PC-3 (cell line): ENCODE results near the gene DMC1. TPM values are rescaled to one million over a fixed set of nuclear protein-coding genes. Genes with fewer than 3 reads are reported as not detected.

Source experiments
- ATAC-seq: fragments of 200-7000 bp; cut with Tn5 transposase; 2 replicates; pipeline ENCODE4 v1.9.1; 2020; ENCODE audit warnings: mild to moderate bottlenecking, moderate library complexity
- BruUV-seq: library from RNA; stranded (reverse); fragments of 400-500 nt; replicated peaks from 2 replicates; lab custom pipeline; 2021; lab: Mats Ljungman, UMichigan
- CTCF ChIA-PET: fragments of 300-600 bp; sonication (Branson Sonifier 250); formaldehyde crosslinking; loops from one replicate; lab custom pipeline; 2022; ENCODE audit warnings: antibody characterized with exemption; lab: Charles Lee
- POLR2A ChIA-PET: fragments of 300-600 bp; sonication (Branson Sonifier 250); formaldehyde crosslinking; loops from one replicate; lab custom pipeline; 2022; ENCODE audit warnings: antibody characterized with exemption; ENCODE audit not compliant: unreplicated experiment; lab: Charles Lee
- DNase-seq: peaks from one replicate; pipeline ENCODE4 v3.0.0-alpha.2; 2015
- H2AFZ ChIP-seq: fragments of 300-600 bp; sonication (generic); 2 replicates; pipeline ENCODE4 v1.6.0; 2016; ENCODE audit warnings: antibody characterized with exemption, low read length
- H3F3A ChIP-seq: fragments of 300-600 bp; sonication (generic); one replicate; pipeline ENCODE4 v1.6.0; 2017; ENCODE audit warnings: antibody characterized with exemption, low read length, control low read depth, mild to moderate bottlenecking; ENCODE audit not compliant: unreplicated experiment
- H3K27ac ChIP-seq: fragments of 300-600 bp; sonication (generic); 2 replicates; pipeline ENCODE4 v1.5.1; 2016; ENCODE audit warnings: mild to moderate bottlenecking, low read length
- H3K27me3 ChIP-seq: fragments of 300-600 bp; sonication (generic); 2 replicates; pipeline ENCODE4 v1.6.1; 2016; ENCODE audit warnings: low read length, mixed read lengths
- H3K36me3 ChIP-seq: fragments of 300-600 bp; sonication (generic); 2 replicates; pipeline ENCODE4 v1.6.1; 2016; ENCODE audit warnings: low read depth, mixed run types, low read length, mixed read lengths
- H3K4me1 ChIP-seq: fragments of 300-600 bp; sonication (generic); 2 replicates; pipeline ENCODE4 v1.5.1; 2016; ENCODE audit warnings: low read length; ENCODE audit not compliant: insufficient read depth
- H3K4me2 ChIP-seq: fragments of 300-600 bp; sonication (generic); 2 replicates; pipeline ENCODE4 v1.6.0; 2016; ENCODE audit warnings: low read length
- H3K4me3 ChIP-seq: fragments of 300-600 bp; sonication (generic); 2 replicates; pipeline ENCODE4 v1.5.1; 2016; ENCODE audit warnings: mild to moderate bottlenecking, low read length, mixed read lengths
- H3K79me2 ChIP-seq: fragments of 300-600 bp; sonication (generic); 2 replicates; pipeline ENCODE4 v1.6.1; 2017; ENCODE audit warnings: low read length, mixed read lengths
- H3K9ac ChIP-seq: fragments of 300-600 bp; sonication (generic); 2 replicates; pipeline ENCODE4 v1.6.0; 2016; ENCODE audit warnings: mild to moderate bottlenecking, low read length
- H3K9me2 ChIP-seq: fragments of 300-600 bp; sonication (generic); replicated peaks from 2 replicates; pipeline ENCODE4 v1.6.1; 2016; ENCODE audit warnings: mixed run types, low read length, mixed read lengths
- H3K9me3 ChIP-seq: fragments of 300-600 bp; sonication (generic); 2 replicates; pipeline ENCODE4 v1.6.1; 2016; ENCODE audit warnings: low read length, mixed read lengths
- H4K20me1 ChIP-seq: fragments of 300-600 bp; sonication (generic); 2 replicates; pipeline ENCODE4 v1.6.1; 2016; ENCODE audit warnings: low read length, mixed read lengths
- CTCF ChIP-seq: fragments of 300-600 bp; sonication (generic); conservative IDR thresholded peaks from 2 replicates; pipeline ENCODE4 v1.5.1; 2017; ENCODE audit warnings: antibody characterized with exemption, low read depth, mild to moderate bottlenecking, low read length
- EZH2 ChIP-seq: fragments of 300-600 bp; sonication (generic); IDR thresholded peaks from one replicate; pipeline ENCODE4 v1.6.1; 2017; ENCODE audit warnings: antibody characterized with exemption, mild to moderate bottlenecking, low read length; ENCODE audit not compliant: unreplicated experiment
- EZH2phosphoT487 ChIP-seq: fragments of 300-600 bp; sonication (generic); IDR thresholded peaks from 2 replicates; pipeline ENCODE4 v1.6.1; 2018; ENCODE audit warnings: mild to moderate bottlenecking, antibody characterized with exemption, low read length, borderline replicate concordance
- intact Hi-C: fragments of 100-400 bp; cut with micrococcal nuclease; formaldehyde crosslinking; loops from 2 replicates; pipeline ENCODE4 v1.9.0; 2023
- total RNA-seq: library from RNA; depleted of rRNA; stranded (reverse); fragments of >200 nt; gene quantifications from 2 replicates; pipeline ENCODE4 v1.2.3, GENCODE V29; 2014

Gene DMC1
- total RNA-seq, 1 experiment from 2014 or later: not detected

- intact Hi-C loops: no loop called here
- no peak overlapping the region for H3K27ac ChIP-seq
- CTCF ChIA-PET: no interaction called here
- peaks cover 86% of the 10 kb centered on the region for H3K36me3 ChIP-seq
- no peak for ATAC-seq
- H3K4me1 ChIP-seq: no peaks in the 10 kb centered on the region
- no peaks in the 10 kb centered on the region for H3F3A ChIP-seq
- H2AFZ ChIP-seq: no peak overlapping the region
- H3K4me2 ChIP-seq: no peak overlapping the region
- BruUV-seq: no TSS peak
- no peak overlapping the region for H3K9ac ChIP-seq
- no peaks in the 10 kb centered on the region for H3K9me3 ChIP-seq
- H4K20me1 ChIP-seq: peaks cover 17% of the 10 kb centered on the region; the same call in 1 of the 2 replicates
- DNase-seq: no peak
- no peaks in the 10 kb centered on the region for H3K9me2 ChIP-seq
- POLR2A ChIA-PET: no interaction called here
- H3K27me3 ChIP-seq: no peaks in the 10 kb centered on the region
- H3K4me3 ChIP-seq: no peak overlapping the region
- 0 out of 2 replicates have a peak, but pooled peaks cover 8% of the 10 kb centered on the region for H3K79me2 ChIP-seq
- TF ChIP-seq CTCF (no peak), EZH2 (no peak), EZH2phosphoT487 (no peak)
Measured at GRCh38 chr22:38490915-38491314, 79.1 kb downstream of the DMC1 start.

GRCh38 chr22:38490475-38490874, 79.5 kb downstream of the DMC1 start:
- Histone ChIP-seq H3K9ac (no peak overlapping the region), H3K9me3 (no peaks in the 10 kb centered on the region), H3K4me1 (no peaks in the 10 kb centered on the region), H3K4me2 (no peak overlapping the region), H3K4me3 (no peak overlapping the region), H3K27ac (no peak overlapping the region), H3K79me2 (0 out of 2 replicates have a peak, but pooled peaks cover 8% of the 10 kb centered on the region), H3K27me3 (no peaks in the 10 kb centered on the region), H4K20me1 (peaks cover 17% of the 10 kb centered on the region; the same call in 1 of the 2 replicates), H3K36me3 (peaks cover 85% of the 10 kb centered on the region), H2AFZ (no peak overlapping the region), H3F3A (no peaks in the 10 kb centered on the region), H3K9me2 (no peaks in the 10 kb centered on the region)
- intact Hi-C loops: no loop called here
- TF ChIP-seq EZH2phosphoT487: no peak
- BruUV-seq: no TSS peak
- POLR2A ChIA-PET: no interaction called here
- CTCF ChIA-PET: no interaction called here
- DNase-seq: no peak
- no peak for ATAC-seq

- peaks cover 85% of the 10 kb centered on the region for H3K36me3 ChIP-seq
- no peaks in the 10 kb centered on the region for H3K9me2 ChIP-seq
- no TSS peak for BruUV-seq
- H3K79me2 ChIP-seq: 0 out of 2 replicates have a peak, but pooled peaks cover 8% of the 10 kb centered on the region
- DNase-seq (no peak), ATAC-seq (no peak)
- H3K9me3 ChIP-seq: no peaks in the 10 kb centered on the region
- H3K4me3 ChIP-seq: no peak overlapping the region
- peaks cover 16% of the 10 kb centered on the region; the same call in 1 of the 2 replicates for H4K20me1 ChIP-seq
- ChIA-PET POLR2A (no interaction called here), CTCF (interaction anchor here (0.7 kb wide), 1 partner anchor 38 kb away, joined by 4 read pairs; no protein-coding TSS in a partner anchor)
- no peaks in the 10 kb centered on the region for H3K4me1 ChIP-seq
- no peak overlapping the region for H3K27ac ChIP-seq
- TF ChIP-seq CTCF (no peak), EZH2phosphoT487 (no peak), EZH2 (no peak)
- H3K9ac ChIP-seq: no peak overlapping the region
- H2AFZ ChIP-seq: no peak overlapping the region
- no peaks in the 10 kb centered on the region for H3K27me3 ChIP-seq
- intact Hi-C loops: no loop called here
- H3K4me2 ChIP-seq: no peak overlapping the region
- peaks cover 4% of the 10 kb centered on the region for H3F3A ChIP-seq
Measured at GRCh38 chr22:38489561-38490145, 80.3 kb downstream of the DMC1 start.
